Measurements from ENCODE around the gene SYNE2. TPM values are rescaled to one million over a fixed set of nuclear protein-coding genes. Genes with fewer than 3 reads are reported as not detected.

Gene SYNE2
- total RNA-seq, 1 experiment from 2014 or later: 94.2 TPM

GRCh38 chr14:64197996-64198395 is 345.2 kb downstream of the SYNE2 start:
- H4K20me1 ChIP-seq (ENCODE audit: insufficient read depth): no peaks in the 10 kb centered on the region
- no peaks in the 10 kb centered on the region for H3K79me2 ChIP-seq (ENCODE audit: low read depth)
- no peaks in the 10 kb centered on the region for H3K36me3 ChIP-seq (ENCODE audit: low read depth)
- no peaks in the 10 kb centered on the region for H3K27me3 ChIP-seq (ENCODE audit: insufficient read depth, low read depth)
- no peaks in the 10 kb centered on the region for H3K9me2 ChIP-seq (ENCODE audit: insufficient read depth)
- no peak overlapping the region for H3K27ac ChIP-seq
- no peak overlapping the region for H2AFZ ChIP-seq
- POLR2A ChIA-PET (ENCODE audit: unreplicated experiment): no interaction called here
- no peaks in the 10 kb centered on the region for H3K9me3 ChIP-seq (ENCODE audit: insufficient read depth, low read depth)
- H3K4me3 ChIP-seq: no peak overlapping the region
- DNase-seq: no peak
- no peak overlapping the region for H3K4me2 ChIP-seq
- peaks cover 13% of the 10 kb centered on the region for H3K4me1 ChIP-seq (replicated peaks; ENCODE audit: insufficient read depth)
- intact Hi-C loops (cut with micrococcal nuclease; ENCODE audit: unreplicated experiment): no loop called here
- BruUV-seq (replicated peaks): no TSS peak
- CTCF ChIA-PET: no interaction called here
- TF ChIP-seq CTCF (conservative IDR thresholded peaks at IDR 0.05) (no peak), EZH2 (IDR thresholded peaks at IDR 0.05; ENCODE audit: low read depth) (no peak)
- no peaks in the 10 kb centered on the region for H3F3A ChIP-seq (ENCODE audit: insufficient read depth, low read depth)

- intact Hi-C loops (cut with micrococcal nuclease; ENCODE audit: unreplicated experiment): no loop called here
- TF ChIP-seq EZH2 (IDR thresholded peaks at IDR 0.05; ENCODE audit: low read depth) (no peak), CTCF (conservative IDR thresholded peaks at IDR 0.05) (no peak)
- no peak overlapping the region for H3K27ac ChIP-seq
- H4K20me1 ChIP-seq (ENCODE audit: insufficient read depth): no peaks in the 10 kb centered on the region
- H3K79me2 ChIP-seq (ENCODE audit: low read depth): no peaks in the 10 kb centered on the region
- H3F3A ChIP-seq (ENCODE audit: insufficient read depth, low read depth): no peaks in the 10 kb centered on the region
- no peak overlapping the region for H3K4me3 ChIP-seq
- H3K27me3 ChIP-seq (ENCODE audit: insufficient read depth, low read depth): no peaks in the 10 kb centered on the region
- DNase-seq: no peak
- no peak overlapping the region for H2AFZ ChIP-seq
- H3K9me3 ChIP-seq (ENCODE audit: insufficient read depth, low read depth): no peaks in the 10 kb centered on the region
- no TSS peak for BruUV-seq (replicated peaks)
- POLR2A ChIA-PET (ENCODE audit: unreplicated experiment): no interaction called here
- no peaks in the 10 kb centered on the region for H3K36me3 ChIP-seq (ENCODE audit: low read depth)
- no peak overlapping the region for H3K4me2 ChIP-seq
- peaks cover 13% of the 10 kb centered on the region for H3K4me1 ChIP-seq (replicated peaks; ENCODE audit: insufficient read depth)
- CTCF ChIA-PET: no interaction called here
- H3K9me2 ChIP-seq (ENCODE audit: insufficient read depth): no peaks in the 10 kb centered on the region
Measured at GRCh38 chr14:64198486-64198885, 345.7 kb downstream of the SYNE2 start.

GRCh38 chr14:64200170-64200569 is 347.4 kb downstream of the SYNE2 start:
- Histone ChIP-seq H3K36me3 (ENCODE audit: low read depth) (no peaks in the 10 kb centered on the region), H3K4me2 (no peak overlapping the region), H2AFZ (no peak overlapping the region), H3F3A (ENCODE audit: insufficient read depth, low read depth) (no peaks in the 10 kb centered on the region), H4K20me1 (ENCODE audit: insufficient read depth) (no peaks in the 10 kb centered on the region), H3K9me2 (ENCODE audit: insufficient read depth) (no peaks in the 10 kb centered on the region), H3K4me3 (no peak overlapping the region), H3K27me3 (ENCODE audit: insufficient read depth, low read depth) (no peaks in the 10 kb centered on the region), H3K79me2 (ENCODE audit: low read depth) (no peaks in the 10 kb centered on the region), H3K4me1 (replicated peaks; ENCODE audit: insufficient read depth) (no peaks in the 10 kb centered on the region), H3K27ac (no peak overlapping the region), H3K9me3 (ENCODE audit: insufficient read depth, low read depth) (no peaks in the 10 kb centered on the region)
- POLR2A ChIA-PET (ENCODE audit: unreplicated experiment): no interaction called here
- intact Hi-C loops (cut with micrococcal nuclease; ENCODE audit: unreplicated experiment): no loop called here
- TF ChIP-seq EZH2 (IDR thresholded peaks at IDR 0.05; ENCODE audit: low read depth) (no peak), CTCF (conservative IDR thresholded peaks at IDR 0.05) (no peak)
- CTCF ChIA-PET: no interaction called here
- DNase-seq: no peak
- BruUV-seq (replicated peaks): no TSS peak

Data from PC-9 (cell line).